Renal cortical epithelial cell (primary cell): Measurements from ENCODE around the gene GP9. TPM values are rescaled to one million over a fixed set of nuclear protein-coding genes. Genes with fewer than 3 reads are reported as not detected.

Source experiments
- DNase-seq: peaks from one replicate; pipeline ENCODE4 v3.0.0-alpha.2; 2011; ENCODE audit warnings: low read depth
- total RNA-seq: library from RNA; depleted of rRNA; stranded (reverse); fragments of >200 nt; gene quantifications from 2 replicates; pipeline ENCODE4 v1.2.3, GENCODE V29; 2014

The GP9 gene
- total RNA-seq, 1 donor from 2014 or later: not detected

GRCh38 chr3:129028866-129029265, 31.7 kb upstream of the GP9 start:
- DNase-seq: no peak

- no peak for DNase-seq
Observed at GRCh38 chr3:129030611-129031010, 30.0 kb upstream of the GP9 start.

- DNase-seq: no peak
Observed at GRCh38 chr3:129031476-129032215, 28.9 kb upstream of the GP9 start.

GRCh38 chr3:129032716-129033115, 27.9 kb upstream of the GP9 start:
- DNase-seq: no peak

- DNase-seq: no peak
Observed at GRCh38 chr3:129033151-129033550, 27.4 kb upstream of the GP9 start.

- no peak for DNase-seq
Observed at GRCh38 chr3:129033633-129034321, 26.8 kb upstream of the GP9 start.

GRCh38 chr3:129034642-129035041, 25.9 kb upstream of the GP9 start:
- DNase-seq: no peak

GRCh38 chr3:129035360-129036221, 25.0 kb upstream of the GP9 start:
- DNase-seq: no peak

GRCh38 chr3:129036222-129037092, 24.1 kb upstream of the GP9 start:
- no peak for DNase-seq

GRCh38 chr3:129037093-129037419, 23.5 kb upstream of the GP9 start:
- no peak for DNase-seq

GRCh38 chr3:129038121-129038855, 22.3 kb upstream of the GP9 start:
- no peak for DNase-seq

GRCh38 chr3:129039271-129040038, 21.1 kb upstream of the GP9 start:
- DNase-seq: no peak

GRCh38 chr3:129040039-129040336, 20.6 kb upstream of the GP9 start:
- no peak for DNase-seq

GRCh38 chr3:129040579-129041300, 19.8 kb upstream of the GP9 start:
- no peak for DNase-seq

GRCh38 chr3:129045675-129046036, 14.9 kb upstream of the GP9 start:
- DNase-seq: no peak

- no peak for DNase-seq
Observed at GRCh38 chr3:129046037-129046731, 14.4 kb upstream of the GP9 start.

GRCh38 chr3:129046732-129047552, 13.6 kb upstream of the GP9 start:
- no peak for DNase-seq

- no peak for DNase-seq
Observed at GRCh38 chr3:129047553-129047839, 13.1 kb upstream of the GP9 start.
